NCI-H510A treated with DMSO at 0.1 percent for 48 hours (cell line): ENCODE data around the gene CAPN10.
A peak's percentile ranks its signal among the peaks of the same experiment; 100 is the strongest.
"Not testable (repeated sequence)": the region's sequence is repeated elsewhere in the genome, so short reads cannot be mapped to it uniquely, and the experiment has no call there.

ENCODE experiments used
- DNase-seq: peaks from one replicate; lab custom pipeline; 2025; lab: John Stamatoyannopoulos, UW

Gene CAPN10

DNA sequence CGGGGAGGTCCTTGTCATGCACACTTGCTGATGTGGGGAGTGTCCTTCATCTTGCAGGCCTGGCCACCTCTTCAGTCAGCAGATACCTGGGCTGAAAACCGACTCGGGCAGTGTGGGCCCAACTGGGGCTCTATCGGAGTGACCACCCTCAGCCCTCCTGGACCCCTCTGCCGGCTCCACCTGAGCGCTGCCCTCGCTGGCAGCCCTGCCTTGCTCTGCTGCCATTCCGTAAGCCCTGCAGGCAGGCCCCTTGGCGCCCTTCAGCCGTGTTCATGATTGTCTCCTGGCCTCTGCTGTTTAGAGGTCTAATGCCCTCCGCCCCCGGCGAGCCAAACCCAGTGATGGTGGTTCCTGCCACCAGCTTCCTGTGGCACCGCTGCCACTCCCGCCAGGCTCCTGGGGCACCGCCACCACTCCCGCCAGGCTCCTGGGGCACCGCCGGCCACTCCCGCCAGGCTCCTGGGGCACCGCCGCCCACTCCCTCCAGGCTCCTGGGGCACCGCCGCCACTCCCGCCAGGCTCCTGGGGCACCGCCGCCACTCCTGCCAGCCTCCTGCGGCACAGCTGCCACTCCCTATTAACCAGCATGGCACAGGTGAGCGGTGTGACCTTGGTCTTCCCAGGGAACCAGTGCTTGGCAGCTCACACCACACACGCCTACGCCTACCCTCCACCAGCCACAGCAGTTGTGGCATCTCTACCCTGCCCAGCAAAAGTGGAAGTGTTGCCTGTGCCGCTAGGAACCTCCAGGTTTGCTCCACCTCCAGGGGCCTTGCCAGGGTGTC is 15.9 kb downstream of the CAPN10 start:
- DNase-seq, result no peak

GRCh38 chr2:240603081-240603835 is 16.7 kb downstream of the CAPN10 start:
- DNase-seq, result no peak

DNA sequence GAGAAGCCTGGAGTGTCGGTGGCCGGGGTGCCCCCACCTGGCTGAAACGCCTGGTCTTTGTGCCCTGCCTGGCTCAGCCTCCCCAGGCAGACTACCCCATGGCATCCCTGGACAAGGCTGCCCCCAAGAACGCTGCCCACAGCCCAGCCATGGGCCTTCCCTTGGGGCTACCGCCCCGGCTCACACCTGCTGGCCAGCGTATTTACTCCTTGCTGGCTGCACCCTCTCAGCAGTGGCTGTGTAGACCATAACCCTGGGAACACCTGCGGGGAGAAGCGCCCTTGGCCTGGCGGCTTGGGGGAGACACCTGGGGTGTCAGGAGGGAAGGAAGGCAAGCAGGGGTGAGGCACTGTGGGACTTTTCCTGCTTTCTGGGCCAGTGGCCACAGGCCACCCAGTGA is 17.3 kb downstream of the CAPN10 start:
- no peak for DNase-seq

GRCh38 chr2:240604291-240604938 is 17.9 kb downstream of the CAPN10 start:
- peak; percentile 18 for DNase-seq

- no peak for DNase-seq
Measured at GRCh38 chr2:240604939-240605716, 18.6 kb downstream of the CAPN10 start.

GRCh38 chr2:240605867-240606743 is 19.6 kb downstream of the CAPN10 start:
- DNase-seq, result no peak

DNA sequence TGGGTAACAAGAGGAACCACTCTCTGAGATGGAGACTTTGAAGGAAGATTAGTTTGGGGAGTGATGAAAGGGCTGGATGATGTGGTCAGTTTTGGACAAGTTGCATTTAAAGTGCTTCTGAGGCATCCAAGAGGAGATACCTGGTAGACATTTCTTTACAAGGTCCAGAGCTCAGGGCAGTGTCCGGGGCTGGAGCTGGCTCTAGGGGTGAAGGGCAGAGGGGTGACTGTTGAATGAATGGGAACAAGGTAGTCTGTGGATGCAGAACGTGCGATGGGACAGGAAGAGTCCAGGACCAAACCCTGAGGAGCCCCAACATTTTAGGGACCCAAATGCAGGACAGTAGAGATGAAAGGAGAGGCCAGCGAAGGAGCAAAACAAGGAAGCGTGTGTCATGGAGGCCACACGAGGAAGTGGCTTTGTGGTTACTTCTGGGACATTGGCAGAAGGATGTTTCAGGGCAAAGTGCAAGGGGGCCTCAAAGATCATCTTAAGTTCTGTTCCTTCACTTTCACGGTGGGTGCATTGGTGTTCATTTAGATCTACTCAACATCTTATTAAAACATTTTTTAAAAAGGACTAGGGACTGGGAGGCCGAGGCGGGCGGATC is 25.2 kb downstream of the CAPN10 start:
- DNase-seq, result no peak

DNA sequence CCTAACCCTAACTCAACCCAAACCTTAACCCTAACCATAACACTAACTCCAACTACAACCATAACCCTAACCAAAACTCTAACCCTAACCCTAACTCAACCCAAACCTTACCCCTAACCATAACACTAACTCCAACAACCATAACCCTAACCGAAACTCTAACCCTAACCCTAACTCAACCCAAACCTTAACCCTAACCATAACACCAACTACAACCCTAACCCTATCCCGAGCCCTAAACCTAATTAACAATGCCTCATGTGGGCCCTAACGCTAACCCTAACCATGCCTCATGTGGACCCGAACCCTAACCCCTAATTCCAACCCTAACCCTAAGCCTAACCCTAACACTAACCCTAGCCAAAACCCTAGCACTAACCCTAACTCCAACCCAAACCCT is 27.2 kb downstream of the CAPN10 start:
- DNase-seq, result no peak

GRCh38 chr2:240614391-240614790 is 27.9 kb downstream of the CAPN10 start:
- DNase-seq, result no peak

- no peak for DNase-seq
Measured at GRCh38 chr2:240615396-240615795, 28.9 kb downstream of the CAPN10 start.

GRCh38 chr2:240615820-240616547 is 29.4 kb downstream of the CAPN10 start:
- no peak for DNase-seq

DNA sequence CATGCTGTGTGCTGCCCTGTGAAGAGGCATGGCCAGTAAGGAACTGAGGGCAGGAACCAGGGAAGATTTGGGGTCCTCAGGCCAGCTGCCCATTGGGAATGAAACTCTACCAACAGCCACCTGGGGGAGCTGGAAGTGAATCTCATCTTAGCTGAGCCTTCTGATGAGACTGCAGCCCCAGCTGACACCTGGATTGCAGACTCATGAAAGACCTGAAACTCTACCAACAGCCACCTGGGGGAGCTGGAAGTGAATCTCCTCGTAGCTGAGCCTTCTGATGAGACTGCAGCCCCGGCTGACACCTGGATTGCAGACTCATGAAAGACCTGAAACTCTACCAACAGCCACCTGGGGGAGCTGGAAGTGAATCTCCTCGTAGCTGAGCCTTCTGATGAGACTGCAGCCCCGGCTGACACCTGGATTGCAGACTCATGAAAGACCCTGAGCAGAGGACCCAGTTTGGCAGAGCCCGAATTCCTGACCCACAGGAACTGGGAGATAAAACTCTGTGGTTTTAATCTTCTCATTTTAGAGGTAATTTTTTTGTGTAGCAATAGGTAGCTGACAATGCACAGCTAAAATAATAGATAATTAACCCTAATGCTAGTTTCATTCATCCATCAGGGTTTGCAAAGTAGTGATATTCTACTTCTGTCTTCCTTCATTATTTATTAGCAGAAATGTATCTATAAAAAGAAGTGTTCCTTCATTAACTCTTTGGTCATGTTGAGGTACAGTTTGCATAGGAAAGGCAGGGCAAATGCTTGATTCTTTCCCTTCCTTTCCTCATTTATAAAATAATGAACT is 30.5 kb downstream of the CAPN10 start:
- DNase-seq, result not testable (repeated sequence)

GRCh38 chr2:240618776-240619175 is 32.2 kb downstream of the CAPN10 start:
- no peak for DNase-seq

DNA sequence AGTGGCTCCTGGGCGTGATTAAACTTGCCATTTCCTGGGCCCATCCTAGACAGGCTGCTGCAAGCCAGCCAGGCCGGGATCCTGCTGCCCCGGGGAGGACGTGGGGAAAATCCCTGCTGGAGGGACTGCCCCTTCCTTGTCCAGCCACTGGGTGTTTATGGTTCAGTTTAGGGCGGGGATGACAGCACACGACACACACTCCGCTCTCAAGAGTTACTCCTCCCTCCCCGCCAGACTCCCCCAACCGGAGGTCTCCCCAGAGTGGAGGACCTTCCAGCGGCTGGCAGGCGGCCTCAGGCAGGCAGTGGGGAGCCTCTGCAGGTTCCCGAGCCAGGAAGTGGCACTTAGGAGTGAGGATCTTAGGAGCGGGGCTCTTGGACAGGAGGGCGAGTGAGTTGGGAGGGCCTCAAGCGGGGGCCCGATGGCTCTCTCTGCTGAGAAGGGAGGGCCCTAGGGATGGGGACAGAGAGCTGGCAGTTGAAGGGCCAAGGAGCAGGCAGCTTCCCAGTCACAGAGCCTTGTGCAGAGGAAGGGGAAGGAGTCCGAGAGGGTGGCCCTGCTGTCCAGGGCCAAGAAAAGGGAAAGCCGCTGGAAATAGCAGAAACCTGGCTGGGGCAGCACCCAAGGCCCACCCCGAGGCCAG is 33.1 kb downstream of the CAPN10 start:
- DNase-seq, result no peak

- no peak for DNase-seq
Measured at GRCh38 chr2:240620149-240620731, 33.7 kb downstream of the CAPN10 start.

DNA sequence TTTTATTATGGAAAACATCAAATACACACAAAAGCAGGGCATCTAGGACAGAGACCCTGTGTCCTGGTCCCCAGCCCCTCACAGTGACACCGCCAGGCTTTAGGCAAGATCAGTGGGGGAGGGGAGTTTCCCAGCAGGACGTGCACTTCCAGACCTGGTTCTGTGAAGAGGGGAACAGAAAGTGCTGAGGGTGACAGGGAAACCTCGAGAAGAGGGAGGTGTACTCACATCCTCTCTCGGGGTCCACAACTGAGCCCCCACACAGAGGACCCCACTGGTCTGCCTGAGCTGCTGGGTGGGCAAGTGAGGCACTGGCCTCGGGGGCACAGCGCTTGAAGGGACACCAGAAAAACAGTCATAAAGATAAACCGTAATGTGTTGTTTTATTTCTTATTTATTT is 34.3 kb downstream of the CAPN10 start:
- DNase-seq, result no peak

DNA sequence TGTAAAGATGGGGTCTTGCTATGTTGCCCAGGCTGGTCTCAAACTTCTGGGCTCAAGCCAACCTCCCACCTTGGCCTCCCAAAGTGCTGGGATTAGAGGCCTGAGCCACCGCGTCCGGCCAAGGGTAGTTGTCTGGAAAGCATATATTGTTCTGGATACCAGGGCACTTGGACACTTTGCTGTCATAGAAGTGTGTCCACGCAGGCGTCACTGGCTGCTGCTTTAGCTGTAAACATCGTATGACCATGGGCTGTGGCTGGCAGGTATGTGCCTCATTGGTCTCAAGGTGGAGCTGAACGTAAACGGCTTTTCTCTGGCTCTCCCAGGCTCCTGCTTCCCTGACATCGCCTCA is 35.5 kb downstream of the CAPN10 start:
- no peak for DNase-seq

GRCh38 chr2:240622531-240623235 is 36.1 kb downstream of the CAPN10 start:
- no peak for DNase-seq
